ENCODE measurements around the gene ETV5.

ETV5 gene

GRCh38 chr3:186096290-186096689, 12.6 kb downstream of the ETV5 start:
- H3K4me3 ChIP-seq (ENCODE audit: low read length): no peak overlapping the region
- TF ChIP-seq CTCF (IDR thresholded peaks at IDR 0.05; ENCODE audit: insufficient read depth, low read depth, low read length, missing control alignments): no peak
- no peak for DNase-seq (ENCODE audit: low read depth)

- DNase-seq (ENCODE audit: low read depth): no peak
- H3K4me3 ChIP-seq (ENCODE audit: low read length): no peak overlapping the region
These were observed 13.3 kb downstream of the ETV5 start for GRCh38 chr3:186095561-186096081.

GRCh38 chr3:186094696-186095425, 14.0 kb downstream of the ETV5 start:
- no peak overlapping the region for H3K4me3 ChIP-seq (ENCODE audit: low read length)
- TF ChIP-seq CTCF (IDR thresholded peaks at IDR 0.05; ENCODE audit: insufficient read depth, low read depth, low read length, missing control alignments): no peak
- no peak for DNase-seq (ENCODE audit: low read depth)

More at GRCh38 chr3:186095561-186096081, 13.3 kb downstream of the ETV5 start:
- no peak for TF ChIP-seq CTCF (IDR thresholded peaks at IDR 0.05; ENCODE audit: insufficient read depth, low read depth, low read length, missing control alignments)

- TF ChIP-seq CTCF (IDR thresholded peaks at IDR 0.05; ENCODE audit: insufficient read depth, low read depth, low read length, missing control alignments): no peak
- no peak for DNase-seq (ENCODE audit: low read depth)
- no peak overlapping the region for H3K4me3 ChIP-seq (ENCODE audit: low read length)
These were observed 14.6 kb downstream of the ETV5 start for GRCh38 chr3:186094271-186094670.

- no peak for DNase-seq (ENCODE audit: low read depth)
- no peak for TF ChIP-seq CTCF (IDR thresholded peaks at IDR 0.05; ENCODE audit: insufficient read depth, low read depth, low read length, missing control alignments)
These were observed 15.5 kb downstream of the ETV5 start for GRCh38 chr3:186093271-186093900.

GRCh38 chr3:186092360-186093070, 16.4 kb downstream of the ETV5 start:
- no peak for TF ChIP-seq CTCF (IDR thresholded peaks at IDR 0.05; ENCODE audit: insufficient read depth, low read depth, low read length, missing control alignments)
- DNase-seq (ENCODE audit: low read depth): no peak

More at GRCh38 chr3:186093271-186093900, 15.5 kb downstream of the ETV5 start:
- no peak overlapping the region for H3K4me3 ChIP-seq (ENCODE audit: low read length)

More at GRCh38 chr3:186092360-186093070, 16.4 kb downstream of the ETV5 start:
- no peak overlapping the region for H3K4me3 ChIP-seq (ENCODE audit: low read length)
